Activated CD8-positive, alpha-beta memory T cell treated with anti-CD3 and anti-CD28 coated beads, Interleukin-2, amount 50 U/mL, for 1 hour (primary cell): ENCODE data around the gene LMX1B.

Experiments used
- DNase-seq: peaks from one replicate; pipeline ENCODE4 v3.0.0-alpha.2; 2020; ENCODE audit errors: extremely low read depth

The LMX1B gene

DNA sequence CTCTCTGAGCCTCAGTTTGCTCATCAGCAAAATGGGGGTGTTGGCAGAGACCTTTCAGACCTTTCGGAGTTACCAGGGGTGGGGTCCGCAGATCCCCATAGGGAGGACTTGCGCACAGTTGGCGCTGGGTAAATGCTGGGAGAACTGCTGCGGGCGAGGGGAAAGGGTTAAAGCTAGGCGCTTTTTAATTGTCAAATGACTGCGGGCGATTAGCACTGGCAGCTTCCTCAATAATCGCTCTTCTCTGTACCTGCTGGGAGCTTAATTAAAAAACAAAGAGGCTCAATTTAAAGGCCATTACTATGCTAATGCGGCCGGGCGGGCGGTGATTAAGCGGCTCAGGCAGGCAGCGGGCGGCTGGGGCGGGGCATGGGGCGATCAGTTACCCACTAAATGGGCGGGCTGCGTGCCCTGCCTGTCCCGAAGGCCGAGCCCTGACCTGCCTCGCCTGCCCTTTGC lies 63.0 kb downstream of the LMX1B start:
- no peak for DNase-seq

DNA sequence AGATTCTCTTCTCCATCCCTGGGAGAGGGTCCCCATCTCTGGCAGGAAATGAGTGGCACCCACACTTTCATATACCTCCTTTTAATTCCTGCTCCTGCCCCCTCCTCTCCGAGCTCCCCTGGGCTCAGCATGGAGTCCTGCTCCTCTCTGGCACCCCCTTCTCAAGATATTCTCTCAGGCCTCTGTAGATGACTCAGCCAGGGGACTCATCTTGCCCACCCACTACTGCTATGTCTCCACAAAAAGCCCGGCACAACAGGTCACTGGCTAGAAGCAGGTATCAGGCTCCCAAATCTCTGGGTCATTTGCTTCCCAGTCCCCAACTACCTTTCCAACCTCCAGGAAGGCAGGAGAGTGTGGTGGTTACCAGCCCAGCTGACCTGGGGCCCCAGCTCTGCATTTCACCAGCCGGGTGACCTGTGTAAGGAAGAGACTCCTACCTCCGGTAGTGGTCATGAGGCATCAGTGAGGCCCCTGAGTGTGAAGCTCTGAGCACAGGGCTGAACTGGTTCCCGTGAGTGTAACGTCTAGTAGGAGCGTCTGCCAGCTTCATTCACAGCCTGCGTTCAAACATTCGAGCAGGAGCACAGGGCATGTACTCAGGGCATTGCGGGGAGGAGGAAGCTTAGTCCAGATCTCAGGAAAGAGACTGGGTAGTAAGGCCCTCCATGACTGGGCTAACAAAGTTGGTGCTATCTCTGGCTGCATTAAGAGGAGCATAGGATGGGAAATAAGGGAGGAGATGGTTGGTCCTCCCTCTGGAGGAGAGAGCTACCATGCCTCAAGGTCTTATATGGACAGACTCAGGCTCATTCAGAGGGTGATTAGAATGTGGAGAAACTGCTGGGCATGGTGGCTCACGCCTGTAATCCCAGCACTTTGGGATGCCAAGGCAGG lies 63.7 kb downstream of the LMX1B start:
- no peak for DNase-seq

DNA sequence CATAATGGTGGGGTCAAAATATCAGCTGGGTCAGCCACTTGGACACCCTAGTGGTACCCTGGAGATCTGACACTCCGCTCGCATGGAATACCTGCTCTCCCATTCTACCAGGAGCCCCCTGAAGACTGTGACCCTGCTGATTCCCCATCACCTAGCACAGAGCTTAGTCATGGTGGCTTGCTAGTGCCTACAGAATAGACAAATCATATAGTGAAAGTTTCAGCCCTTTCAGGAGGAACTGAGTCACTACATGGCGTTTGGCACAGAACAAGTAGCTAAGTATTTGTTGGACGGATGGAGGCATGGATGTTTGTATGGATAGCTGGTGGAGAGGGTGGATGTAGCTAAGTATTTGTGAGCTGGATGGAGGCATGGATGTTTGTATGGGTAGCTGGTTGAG lies 65.3 kb downstream of the LMX1B start:
- DNase-seq = no peak

DNA sequence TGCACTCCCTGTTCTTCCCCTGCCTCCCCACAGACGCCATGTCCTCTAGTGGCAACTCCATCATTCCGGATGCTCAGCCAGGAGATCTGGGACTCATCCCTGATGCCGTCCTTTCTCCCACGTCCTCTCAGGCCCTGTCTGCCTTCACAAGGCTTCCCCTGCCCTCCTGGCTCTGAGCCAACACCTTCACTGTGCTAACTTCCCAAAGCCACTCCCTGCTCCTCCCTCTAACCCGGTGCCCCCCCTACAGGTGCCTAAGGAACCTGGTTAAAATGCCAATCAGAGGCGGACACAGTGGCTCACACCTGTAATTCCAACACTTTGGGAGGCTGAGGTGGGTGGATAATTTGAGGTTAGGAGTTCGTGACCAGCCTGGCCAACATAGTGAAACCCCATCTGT lies 67.6 kb downstream of the LMX1B start:
- DNase-seq = no peak

DNA sequence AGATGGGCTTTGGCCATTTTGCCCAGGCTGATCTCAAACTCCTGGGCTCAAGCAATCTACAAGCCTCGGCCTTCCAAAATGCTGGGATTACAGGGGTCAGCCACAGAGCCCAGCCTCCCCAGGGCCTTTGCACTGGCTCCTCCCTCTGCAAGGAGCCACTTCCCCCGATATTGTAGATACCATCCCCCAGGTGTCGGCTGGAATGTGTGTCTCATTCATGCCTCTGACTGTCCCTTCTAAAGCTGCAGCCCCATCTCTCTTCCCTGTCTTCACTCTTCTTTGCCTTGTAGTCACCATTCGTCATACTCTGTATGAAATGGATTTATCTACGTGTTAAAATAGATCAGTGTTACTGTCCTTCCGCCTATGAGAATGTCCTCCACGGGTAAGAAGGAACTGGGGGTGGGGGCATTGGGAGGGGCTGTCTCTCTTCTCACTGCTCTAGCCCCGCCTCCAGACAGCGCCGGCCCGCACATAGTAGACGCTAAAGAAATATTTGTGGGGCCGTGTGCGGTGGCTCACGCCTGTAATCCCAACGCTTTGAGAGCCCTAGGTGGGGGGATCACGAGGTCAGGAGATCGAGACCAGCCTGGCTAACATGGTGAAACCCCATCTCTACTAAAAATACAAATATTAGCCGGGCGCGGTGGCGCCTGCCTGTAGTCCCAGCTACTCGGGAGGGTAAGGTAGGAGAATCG lies 68.5 kb downstream of the LMX1B start:
- no peak for DNase-seq

DNA sequence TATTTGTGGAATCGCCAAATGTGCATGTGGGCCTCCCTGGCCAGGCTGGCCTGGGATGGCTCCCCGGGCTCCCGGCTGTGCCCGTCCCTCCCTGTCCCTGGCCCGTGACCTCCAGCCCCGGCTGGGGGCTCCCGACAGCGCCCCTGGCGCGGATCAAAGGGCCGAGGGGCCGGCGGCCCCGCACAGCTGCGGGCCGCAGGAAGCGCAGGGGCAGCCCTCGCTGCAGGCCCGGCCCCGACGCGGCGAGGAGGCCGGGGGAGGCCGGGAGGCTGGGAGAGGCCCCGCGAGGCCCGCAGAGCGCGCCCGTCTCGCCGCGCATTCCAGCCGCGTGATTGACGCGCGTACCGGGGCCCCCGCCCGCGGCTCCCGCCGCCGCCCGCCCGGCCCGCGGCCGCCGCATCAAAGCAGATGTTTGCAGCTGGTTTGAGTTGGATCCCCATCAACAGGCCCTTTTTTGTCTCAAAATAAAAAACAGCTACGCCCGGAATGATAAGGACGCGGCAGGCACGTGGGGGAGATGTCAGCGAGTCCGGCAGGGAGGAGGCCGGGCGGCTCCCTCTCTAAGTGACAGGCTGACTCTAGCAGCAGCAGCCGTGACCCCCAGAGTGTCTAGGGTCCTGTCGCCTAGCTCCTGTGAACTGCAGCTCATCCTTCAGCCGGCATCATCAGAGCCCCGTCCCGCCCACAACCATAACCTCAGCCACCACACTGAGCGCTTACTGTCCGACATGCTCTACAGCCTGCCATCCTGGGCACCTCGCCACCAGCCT lies 69.4 kb downstream of the LMX1B start:
- no peak for DNase-seq

DNA sequence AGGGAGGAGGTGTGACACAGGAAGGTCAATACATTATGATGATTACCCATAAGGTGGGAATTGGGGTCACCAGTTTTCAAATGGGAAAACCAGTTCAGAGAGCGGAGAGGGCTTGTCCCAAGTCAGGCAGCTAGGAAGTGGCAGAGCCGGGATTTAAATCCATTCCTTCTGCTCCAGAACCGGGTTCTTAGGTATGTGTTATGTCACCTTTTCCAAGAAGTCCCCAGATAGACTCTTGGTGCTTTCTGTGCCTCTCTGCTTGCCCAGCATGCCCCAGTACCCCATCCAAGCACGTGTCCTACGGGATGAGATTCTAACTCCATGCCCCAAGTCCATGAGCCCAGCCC lies 69.9 kb downstream of the LMX1B start:
- no peak for DNase-seq

DNA sequence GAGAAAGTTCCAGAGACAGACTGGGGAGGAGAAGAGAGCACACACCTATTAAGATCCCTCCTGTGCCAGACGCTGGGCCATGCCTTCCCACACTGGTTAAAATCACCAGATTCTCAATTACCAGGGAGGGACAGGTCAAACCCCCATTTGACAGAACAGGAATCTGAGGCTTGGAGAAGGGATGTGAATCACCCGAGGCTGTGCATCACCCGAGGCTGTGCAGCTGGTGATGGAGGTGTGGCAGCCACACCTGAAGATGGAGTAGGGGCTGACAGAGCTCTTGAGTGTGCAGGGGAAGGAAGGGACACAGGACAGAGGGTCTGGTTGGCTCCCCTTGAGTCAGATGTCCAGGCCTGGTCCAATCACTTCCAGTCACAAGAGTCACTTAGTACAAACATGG lies 70.6 kb downstream of the LMX1B start:
- DNase-seq = no peak

DNA sequence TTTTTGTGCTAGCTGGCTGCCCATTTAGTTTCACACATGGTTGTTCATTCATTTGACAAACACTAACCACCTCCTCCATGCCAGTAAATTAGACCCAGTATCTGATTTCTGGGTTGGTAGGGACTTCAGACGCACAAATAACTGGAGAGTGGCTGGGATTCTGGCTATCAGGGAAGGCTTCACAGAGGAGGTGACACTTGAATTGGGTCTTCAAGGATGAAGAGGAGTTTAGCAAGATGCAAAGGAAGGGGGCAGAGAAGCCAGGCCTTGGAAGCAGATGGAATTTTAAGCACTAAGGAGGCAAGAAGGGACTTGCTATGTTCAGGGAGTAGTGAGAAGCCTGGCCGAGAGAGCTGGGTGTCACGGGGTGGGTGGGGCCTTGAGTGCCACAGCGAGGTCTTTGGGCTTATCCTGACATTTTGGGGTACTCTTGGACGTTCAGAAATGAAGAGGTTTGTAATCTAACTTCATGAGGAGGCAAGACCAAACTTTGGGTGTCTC lies 71.3 kb downstream of the LMX1B start:
- DNase-seq = no peak

DNA sequence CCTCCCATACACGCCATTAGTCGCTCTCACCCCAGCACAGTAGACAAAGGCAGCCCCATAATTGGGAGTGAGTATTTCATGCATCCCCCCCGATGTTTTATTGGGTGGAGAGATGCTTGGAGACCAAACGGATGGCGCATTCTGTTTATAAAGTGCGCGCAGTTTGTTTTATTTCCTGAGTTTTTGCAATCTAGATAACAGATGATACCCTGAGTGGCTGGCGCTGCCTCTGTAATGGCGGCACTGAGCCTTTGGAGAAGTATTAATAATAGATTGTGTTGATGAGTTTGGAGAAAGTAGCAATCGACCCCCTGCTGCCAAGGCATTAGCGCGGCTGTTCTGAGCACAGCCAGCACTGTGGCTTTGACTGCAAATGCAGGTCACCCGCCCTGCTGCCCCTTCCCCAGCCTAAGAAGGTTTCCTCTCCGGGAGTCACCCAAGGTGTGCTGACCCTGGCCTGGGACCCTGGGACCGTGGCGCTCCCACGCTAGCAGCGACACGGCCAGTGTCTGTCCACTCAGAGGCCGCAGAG lies 74.3 kb downstream of the LMX1B start:
- DNase-seq = no peak

DNA sequence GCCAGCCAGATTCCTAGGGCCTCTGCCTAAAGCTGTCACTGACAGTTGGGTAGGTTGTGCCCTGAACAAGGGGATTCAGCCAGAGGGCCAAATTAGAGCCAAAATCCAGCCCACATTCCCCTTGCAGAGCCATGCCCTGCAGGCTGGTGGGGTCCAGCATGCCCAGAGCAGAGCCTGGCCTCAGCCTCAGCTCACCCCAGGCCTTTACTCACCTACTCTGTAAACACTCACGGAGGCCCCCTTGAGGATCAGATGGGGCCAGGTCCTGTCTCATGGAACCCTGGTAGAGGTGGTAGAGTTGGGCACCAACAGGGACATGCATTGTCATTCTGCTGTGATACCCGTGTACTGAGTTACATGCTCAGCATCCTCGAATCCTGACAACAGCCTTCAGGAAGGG lies 74.9 kb downstream of the LMX1B start:
- no peak for DNase-seq

DNA sequence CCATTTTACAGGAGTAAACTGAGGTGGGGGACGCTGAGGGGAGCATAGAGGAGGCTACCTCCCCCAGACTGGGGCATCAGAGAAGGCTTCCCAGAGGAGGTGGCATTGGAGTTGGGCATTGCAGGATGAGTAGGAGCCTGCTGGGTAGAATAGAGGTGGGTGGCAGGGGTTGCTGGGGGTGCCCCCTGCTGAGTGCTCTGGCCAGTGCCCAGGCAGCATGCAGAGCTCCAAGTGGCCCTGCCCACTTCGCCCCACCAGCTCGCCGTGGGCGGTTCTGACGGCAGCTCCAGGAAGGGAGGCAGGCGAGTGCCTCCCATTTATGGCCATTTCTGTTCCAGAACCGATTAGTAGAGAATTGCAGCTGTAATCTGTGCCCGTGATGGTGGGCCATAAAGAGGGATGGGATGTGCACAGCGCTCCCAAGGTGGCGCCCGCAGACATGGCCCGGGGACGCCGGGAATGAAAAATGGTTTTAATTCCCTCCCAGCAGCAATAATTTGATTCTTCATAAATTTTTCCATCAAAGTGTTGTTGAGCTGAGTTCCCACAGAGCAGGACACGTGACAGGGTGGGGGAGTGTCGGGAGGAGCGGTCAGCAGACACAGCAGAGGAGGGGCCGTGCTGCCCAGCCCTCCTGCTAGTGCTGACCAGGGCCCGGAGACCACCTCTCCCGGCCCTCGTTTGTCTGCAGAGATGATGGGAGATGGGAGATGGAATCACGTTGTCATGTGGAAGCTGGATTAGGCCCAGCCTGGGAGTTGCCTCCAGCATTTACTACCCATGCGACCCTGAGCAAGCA lies 75.5 kb downstream of the LMX1B start:
- DNase-seq = no peak

DNA sequence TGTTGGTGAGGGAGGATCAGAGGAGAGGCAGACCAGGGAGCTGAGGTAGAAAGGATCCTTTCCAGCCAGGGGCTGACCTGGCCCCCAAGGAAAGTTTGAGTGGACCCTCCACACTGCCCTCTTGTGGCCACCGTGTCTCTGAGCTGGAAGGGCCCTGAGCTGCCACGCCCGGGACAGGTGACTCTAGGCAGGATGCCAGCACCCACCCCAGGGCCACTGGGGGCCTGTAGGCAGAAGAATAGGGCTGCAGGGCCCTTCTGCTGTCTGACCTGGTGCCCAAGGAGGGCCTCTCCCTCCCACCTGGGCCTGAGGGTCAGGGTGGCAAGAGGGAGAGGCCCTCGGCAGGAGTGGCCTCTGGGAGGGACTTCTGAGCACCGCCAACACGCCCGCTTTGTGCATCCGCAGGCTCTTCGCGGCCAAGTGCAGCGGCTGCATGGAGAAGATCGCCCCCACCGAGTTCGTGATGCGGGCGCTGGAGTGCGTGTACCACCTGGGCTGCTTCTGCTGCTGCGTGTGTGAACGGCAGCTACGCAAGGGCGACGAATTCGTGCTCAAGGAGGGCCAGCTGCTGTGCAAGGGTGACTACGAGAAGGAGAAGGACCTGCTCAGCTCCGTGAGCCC lies 76.8 kb downstream of the LMX1B start:
- no peak for DNase-seq

DNA sequence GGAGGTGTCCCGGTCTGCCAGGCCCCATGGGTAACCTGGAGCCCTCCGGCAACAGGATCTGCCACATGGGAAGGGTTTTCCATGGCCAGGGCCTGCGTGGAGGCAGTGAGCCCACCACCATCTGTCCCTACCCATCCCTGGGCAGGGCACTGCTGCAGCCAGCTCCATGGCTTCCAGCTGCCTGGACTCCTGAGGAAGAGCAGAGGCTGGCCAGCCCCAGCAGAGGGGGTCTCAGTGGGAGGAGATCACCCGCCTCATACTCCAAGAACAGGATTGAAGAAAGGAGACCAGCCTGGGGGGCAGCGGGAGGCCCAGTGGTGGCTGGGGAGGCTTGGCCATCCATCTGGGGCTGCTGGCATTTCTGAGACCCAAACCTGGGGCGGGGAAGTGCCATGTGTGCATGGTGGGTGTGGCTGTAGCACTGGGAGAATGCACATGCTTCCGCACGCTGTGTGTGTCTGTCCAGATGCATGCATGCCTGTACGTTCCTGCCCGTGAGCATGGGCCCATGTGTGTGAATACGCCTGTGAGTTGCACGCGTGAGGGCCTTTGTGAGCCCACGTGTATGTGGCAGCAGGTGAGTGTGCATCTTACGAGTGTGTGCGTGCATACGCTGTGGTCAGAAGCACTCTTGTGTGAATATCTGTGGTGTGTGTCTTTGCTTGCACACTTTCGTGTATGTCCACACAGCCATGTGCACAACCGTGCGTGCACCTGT lies 78.5 kb downstream of the LMX1B start:
- no peak for DNase-seq

DNA sequence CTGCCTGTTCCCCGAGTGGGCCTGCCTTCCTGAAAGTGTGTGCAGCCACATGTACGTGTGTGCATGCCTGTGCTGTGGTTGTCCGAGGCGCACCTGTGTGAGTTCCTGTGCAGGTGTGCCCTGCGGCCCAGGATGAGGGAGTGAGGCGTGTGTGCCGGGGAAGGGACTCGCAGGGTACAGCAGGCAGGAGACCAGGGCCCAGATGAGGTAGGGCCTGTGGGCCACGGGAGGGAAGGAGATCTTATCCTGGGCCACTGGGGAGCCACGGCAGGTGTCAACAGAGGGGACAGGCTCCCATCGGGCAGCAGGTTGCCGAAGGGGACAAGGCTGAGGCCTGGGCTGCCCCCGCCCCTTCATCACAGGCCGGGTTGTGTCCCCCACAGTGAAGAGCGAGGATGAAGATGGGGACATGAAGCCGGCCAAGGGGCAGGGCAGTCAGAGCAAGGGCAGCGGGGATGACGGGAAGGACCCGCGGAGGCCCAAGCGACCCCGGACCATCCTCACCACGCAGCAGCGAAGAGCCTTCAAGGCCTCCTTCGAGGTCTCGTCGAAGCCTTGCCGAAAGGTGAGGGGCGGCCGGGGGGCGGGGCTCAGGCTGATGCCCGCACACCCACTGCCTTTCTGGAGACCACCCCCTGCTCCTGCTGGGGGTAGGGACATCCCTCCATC lies 79.2 kb downstream of the LMX1B start:
- DNase-seq = no peak

DNA sequence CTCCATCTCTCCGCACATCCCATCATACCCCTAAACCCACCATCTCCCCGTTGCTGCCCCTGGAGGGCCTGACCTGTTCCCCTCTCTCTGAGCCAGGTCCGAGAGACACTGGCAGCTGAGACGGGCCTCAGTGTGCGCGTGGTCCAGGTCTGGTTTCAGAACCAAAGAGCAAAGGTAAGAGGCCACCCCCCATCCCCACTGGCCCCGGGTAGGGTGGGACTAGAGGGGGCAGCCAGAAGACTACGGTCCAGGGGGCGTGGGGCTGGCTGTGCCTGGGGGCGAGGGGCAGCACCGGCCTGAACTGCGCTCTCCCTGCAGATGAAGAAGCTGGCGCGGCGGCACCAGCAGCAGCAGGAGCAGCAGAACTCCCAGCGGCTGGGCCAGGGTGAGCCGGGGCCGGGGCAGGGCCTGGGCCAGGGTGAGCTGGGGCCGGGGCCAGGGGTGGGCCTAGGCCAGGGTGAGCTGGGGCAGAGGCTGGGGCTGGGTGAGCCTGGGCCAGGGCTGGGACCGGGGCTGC lies 79.8 kb downstream of the LMX1B start:
- no peak for DNase-seq

DNA sequence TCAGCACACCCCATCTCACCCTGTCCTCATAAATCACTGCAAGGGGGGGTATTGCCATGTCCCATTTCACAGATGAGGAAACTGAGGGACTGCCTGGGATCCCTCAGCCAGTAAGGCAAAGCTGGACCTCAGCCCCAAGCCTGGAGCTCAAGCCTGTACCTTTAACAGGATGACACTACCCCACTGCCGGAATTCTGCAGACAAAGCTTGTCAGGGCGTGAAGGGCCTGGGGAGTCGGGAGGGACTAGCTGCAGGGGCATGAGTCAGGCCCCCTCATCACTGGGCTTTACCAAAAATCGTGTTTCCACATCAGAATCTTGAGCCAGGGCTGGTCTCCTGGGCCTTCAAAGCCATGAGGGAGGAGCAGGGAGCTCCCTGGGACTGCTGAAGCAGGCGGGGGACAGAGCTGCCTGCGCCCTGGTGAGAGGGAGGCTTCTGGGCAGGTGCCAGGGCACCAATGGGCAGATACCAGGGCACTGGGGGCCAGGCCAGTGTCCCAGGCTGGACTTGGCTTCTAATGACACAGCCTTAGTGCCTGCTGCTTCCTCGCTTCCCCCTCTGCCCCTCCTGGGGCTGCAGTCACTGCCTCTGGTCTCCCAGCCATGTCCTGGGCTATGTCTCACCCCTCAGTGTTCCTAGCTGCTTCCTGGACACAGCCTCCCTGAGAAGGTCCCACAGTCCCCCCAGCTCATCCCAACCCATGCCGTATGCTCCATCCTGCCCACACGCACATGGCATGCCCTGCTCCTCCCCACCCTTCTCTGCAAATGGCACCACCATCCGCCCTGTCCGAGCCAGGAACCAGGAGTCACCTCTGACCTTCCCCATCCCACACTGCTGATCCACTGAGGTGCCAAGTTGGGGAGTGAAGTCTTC lies 80.7 kb downstream of the LMX1B start:
- DNase-seq = no peak

DNA sequence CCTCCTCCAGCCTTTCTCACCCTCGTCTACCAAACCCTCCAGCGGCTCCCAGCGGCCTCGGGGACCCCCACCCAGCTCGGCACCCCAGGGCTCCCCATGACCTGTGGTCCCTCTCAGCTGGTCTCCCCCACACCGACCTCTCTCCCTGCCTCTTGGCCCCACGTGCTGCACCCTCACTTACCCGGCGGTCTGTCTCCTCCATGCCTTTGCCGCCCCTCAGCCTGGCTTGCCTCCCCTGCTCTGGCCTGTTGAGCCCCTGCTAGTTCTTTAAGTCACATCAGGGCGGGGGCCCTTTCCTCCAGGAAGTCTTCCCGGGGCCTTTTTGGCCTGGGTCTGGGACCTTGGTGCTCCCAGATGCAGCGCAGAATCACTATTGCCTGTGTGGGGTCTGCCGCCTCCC lies 81.5 kb downstream of the LMX1B start:
- no peak for DNase-seq
